Gastrocnemius medialis (tissue), 4 donors: ENCODE measurements around the gene WDR73.

Experiments used
- CTCF ChIP-seq, 5 experiments: fragments of 450-650 bp in 3 of 5; fragments of 200-600 bp in 2 of 5; sonication (generic) in 2 of 5; IDR thresholded peaks in 4 of 5; conservative IDR thresholded peaks in 1 of 5; 1 replicate in 4 of 5; 2 replicates in 1 of 5; pipeline ENCODE4 v1.5.1; 2016 to 2019; ENCODE audit warnings: antibody characterized with exemption in 5 of 5, mild to moderate bottlenecking in 3 of 5, moderate library complexity in 3 of 5
- POLR2A ChIP-seq, 2 donors: fragments of 450-650 bp; IDR thresholded peaks; one replicate each; pipeline ENCODE4 v1.6.1; 2017; ENCODE audit warnings: antibody characterized with exemption in 2 of 2, mild to moderate bottlenecking in 2 of 2, moderate library complexity in 2 of 2

GRCh38 chr15:84697236-84697990 lies 43.3 kb upstream of the WDR73 start:
- TF ChIP-seq CTCF (IDR thresholded peaks at IDR 0.05 in 4 of 5, conservative IDR thresholded peaks at IDR 0.05 in 1 of 5) (no peak), POLR2A (IDR thresholded peaks at IDR 0.05) (no peak)
